GM19452 (cell line): Measurements from ENCODE around the gene ZNF709.
A peak's percentile ranks its signal among the peaks of the same experiment; 100 is the strongest.
"Not testable (repeated sequence)": the region's sequence is repeated elsewhere in the genome, so short reads cannot be mapped to it uniquely, and the experiment has no call there.

ENCODE experiments used
- ATAC-seq: cut with Tn5 transposase; IDR thresholded peaks from one replicate; pipeline ENCODE4 v1.9.1; 2021; ENCODE audit not compliant: unreplicated experiment

Gene ZNF709

DNA sequence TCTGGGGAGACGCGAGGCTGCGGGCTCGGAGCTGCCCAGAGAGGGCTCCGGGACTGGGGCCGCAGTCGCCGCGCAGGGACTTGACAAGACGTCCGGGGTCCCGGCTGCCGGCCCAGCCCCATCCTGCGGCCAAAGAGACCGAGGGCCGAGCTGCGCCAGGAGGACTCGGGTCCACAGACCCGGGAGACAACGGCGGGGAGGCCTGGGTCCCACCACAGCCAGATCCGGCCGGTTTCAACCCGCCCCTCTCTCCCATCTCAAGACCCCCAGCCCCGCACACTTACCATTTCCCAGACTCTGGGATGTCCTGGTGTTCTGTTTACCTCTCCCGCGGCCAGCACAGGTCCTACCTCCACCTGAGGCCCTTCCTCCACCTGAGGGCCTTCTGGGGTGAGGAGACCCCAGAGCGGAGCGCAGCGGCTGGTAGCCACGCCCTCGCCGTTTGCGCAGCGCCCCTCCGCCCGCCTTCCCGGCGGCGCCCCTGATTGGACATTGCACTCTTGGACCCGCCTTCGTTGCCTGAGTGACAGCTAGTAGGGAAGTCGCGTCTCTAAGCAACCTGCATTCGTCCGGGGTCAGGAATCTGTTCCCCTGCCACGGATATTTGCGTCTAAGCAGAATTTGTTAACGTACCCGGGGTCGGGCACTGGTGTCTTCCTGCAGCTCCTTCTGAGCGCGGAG, at the start of gene ZNF709:
ZNF709 (minus strand) TSS at position 446 of the 681 bp plus-strand sequence; CDS start at position 287, 159 bp downstream.
- peak; percentile 95 for ATAC-seq

GRCh38 chr19:12527034-12527836, 42.6 kb upstream of the ZNF709 start:
- no peak for ATAC-seq

- no peak for ATAC-seq
Observed at GRCh38 chr19:12526542-12526941, 41.9 kb upstream of the ZNF709 start.

GRCh38 chr19:12521996-12522395, 37.4 kb upstream of the ZNF709 start:
- ATAC-seq = no peak

GRCh38 chr19:12513531-12514061, 29.0 kb upstream of the ZNF709 start:
- ATAC-seq = no peak

GRCh38 chr19:12497032-12497431, 12.4 kb upstream of the ZNF709 start:
- no peak for ATAC-seq

DNA sequence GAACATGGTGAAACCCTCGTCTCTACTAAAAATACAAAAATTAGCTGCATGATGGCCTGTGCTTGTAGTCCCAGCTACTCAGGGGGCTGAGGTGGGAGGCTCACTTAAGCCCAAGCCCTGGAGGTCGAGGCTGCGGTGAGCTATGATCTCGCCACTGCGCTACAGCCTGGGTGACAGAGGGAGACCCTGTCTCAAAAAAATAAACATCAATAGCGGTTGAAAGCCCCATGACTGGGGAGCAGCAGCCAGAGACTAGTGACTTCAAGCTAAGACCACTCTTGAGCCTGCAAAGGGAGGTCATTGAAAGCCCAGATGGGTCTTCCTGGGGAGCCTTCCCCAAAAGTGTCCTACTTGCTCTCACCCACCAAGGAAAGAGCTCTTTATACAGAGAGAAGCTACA, 11.9 kb upstream of the ZNF709 start:
- ATAC-seq = no peak

DNA sequence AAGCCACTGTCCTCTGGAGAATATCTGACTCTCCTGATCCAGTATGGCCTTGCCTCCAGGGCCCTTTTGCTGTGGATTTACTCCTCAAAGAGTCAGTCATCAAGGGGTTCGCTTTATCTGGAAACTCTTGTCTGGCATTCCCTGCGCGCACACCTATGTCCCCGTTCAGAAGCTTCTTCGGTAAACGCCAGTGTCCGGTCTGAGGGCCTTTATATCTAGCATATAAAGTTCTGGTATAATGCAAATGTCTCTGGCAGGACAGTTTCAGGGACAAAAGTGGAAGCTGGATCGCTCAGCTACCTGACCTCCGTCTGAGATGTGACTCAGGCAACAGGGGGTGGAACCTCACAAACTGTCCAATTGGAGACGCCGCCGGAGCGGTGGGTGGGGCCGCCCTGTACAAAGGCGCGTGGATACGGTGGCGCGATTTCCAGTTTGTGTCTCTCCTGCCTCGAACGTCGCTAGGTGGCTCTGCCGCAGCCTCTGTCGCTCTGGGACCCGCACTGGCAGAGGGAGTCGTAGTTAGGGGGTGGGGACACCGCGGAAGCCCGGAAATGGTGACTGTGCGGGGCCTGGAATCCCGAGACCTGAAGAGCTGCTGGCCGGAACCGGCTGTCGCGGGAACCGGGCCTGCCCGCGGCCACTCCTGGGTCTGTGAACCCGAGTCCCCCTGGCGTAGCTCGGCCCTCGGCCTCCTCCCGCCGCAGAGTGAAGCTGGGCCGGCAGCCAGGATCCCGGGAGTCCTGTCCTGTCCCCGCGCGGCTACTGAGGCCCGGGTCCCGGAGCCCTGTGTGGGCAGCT, 10.6 kb upstream of the ZNF709 start:
- ATAC-seq = no peak

GRCh38 chr19:12494260-12494860, 9.7 kb upstream of the ZNF709 start:
- ATAC-seq = no peak

- not testable (repeated sequence) for ATAC-seq
Observed at GRCh38 chr19:12486265-12486783, 1.7 kb upstream of the ZNF709 start.

- no peak for ATAC-seq
Observed at GRCh38 chr19:12485571-12485970, 955 bp upstream of the ZNF709 start.

DNA sequence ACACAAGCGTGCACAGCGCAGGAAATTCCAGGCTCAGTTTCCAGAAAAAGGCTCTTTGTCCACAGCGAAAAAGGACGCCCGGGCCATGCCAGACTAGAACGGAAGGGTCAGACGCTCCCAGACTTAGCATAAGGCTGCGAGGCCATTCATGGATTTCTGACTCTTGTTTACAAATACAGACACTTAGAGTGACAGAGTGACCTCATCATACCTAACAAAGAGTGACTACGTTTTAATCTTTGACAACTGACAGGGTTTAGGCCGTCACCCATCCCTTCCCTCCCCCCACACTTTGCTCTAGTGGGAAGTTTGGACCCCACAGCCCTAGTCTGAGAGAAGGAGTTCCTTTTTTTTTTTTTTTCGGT, 418 bp upstream of the ZNF709 start:
- ATAC-seq = peak; percentile 5

DNA sequence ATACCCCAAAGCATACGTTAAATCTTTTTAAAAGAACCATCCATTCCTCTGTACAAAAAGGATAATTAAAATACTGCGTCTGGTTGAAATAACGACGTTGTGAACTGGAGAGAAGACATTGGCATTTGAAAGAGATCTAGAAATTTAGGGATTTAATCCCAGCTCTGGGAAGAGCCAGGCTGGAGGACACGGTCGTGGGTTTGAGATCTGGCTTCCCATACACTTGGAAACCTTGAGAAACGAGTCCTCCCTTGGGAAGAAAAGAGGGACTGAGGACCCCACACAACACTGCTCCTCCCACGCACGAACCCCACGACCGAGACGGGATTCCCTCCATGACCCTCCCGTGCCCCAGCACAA, 625 bp downstream of the ZNF709 start:
- ATAC-seq = no peak

- ATAC-seq = no peak
Observed at GRCh38 chr19:12482509-12482886, 2.1 kb downstream of the ZNF709 start.

DNA sequence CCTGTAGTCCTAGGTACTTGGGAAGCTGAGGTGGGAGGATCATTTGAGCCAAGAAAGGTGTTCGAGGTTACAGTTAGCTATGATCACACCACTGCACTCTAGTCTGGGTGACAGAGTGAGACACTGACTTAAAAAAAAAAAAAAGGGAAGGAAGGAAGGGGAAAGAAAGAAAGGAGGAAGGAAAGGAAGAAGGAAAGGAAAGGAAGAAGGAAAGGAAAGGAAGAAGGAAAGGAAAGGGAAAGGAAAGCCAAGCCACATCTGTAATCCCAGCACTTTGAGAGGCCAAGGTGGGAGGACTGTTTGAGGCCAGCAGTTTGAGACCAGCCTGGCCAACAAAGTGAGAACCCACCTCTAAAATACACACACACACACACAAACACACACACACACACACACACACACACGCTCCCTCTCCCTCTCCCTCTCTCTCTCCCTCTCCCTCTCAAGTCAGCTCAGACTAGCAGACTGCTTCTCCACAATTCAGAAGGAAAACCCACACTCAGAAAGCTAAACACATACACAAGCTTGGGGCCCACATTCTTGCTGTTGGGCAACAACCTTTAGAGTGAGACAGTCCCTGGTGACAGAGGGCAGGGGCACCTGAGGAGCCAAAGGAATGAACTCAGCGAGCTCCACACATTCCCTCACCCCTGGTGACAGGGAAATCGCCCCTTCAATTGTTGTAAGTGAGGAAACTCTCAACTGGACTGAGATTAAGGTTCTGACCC, 2.7 kb downstream of the ZNF709 start:
- ATAC-seq = no peak

- no peak for ATAC-seq
Observed at GRCh38 chr19:12478234-12478941, 6.2 kb downstream of the ZNF709 start.

GRCh38 chr19:12467651-12468050, 17.0 kb downstream of the ZNF709 start:
- ATAC-seq = not testable (repeated sequence)

DNA sequence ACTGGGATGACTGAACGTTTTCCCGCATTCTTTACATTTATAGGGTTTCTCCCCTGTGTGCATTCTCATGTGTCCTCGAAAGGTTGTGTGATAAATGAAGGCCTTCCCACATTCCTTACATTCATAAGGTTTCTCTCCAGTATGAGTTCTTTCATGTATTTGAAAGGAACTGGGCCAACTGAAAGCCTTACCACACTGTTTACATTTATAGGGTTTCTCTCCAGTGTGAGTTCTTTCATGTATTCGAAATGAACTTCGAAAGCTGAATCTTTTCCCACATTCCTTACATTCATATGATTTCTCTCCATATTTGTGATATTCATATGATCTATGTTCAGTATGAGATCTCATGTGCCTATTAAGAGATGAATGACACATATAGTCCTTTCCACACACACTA, 19.4 kb downstream of the ZNF709 start:
- ATAC-seq = no peak

DNA sequence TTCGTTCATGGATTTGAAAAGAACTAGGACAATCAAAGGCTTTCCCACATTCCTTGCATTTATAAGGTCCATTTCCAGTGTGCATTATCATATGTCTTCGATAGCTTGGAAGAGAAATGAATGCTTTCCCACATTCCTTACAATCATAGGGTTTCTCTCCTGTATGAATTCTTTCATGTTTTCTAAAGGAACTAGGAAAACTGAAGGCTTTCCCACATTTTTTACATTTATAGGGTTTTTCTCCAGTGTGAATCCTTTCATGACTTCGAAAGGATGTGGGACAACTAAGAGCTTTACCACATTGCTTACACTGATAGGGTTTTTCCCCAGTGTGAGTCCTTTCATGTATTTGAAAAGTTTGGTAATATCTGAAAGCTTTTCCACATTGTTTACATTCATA, 19.8 kb downstream of the ZNF709 start:
- no peak for ATAC-seq

DNA sequence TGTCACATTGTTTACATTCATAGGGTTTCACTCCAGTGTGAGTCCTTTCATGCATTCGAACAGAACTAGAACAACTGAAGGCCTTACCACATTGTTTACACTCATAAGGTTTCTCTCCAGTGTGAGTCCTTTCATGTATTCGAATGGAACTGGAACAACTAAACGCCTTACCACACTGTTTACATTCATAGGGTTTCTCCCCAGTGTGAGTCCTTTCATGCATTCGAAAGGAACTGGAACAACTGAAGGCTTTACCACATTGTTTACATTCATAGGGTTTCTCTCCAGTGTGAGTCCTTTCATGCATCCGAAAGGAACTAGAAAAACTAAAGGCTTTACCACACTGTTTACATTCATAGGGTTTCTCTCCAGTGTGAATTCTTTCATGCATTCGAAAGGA, 20.5 kb downstream of the ZNF709 start:
- ATAC-seq = not testable (repeated sequence)
